OCI-LY3 (cell line): Measurements from ENCODE around the gene TESK2.
A peak's percentile ranks its signal among the peaks of the same experiment; 100 is the strongest.

Experiments used
- H2AFZ ChIP-seq: fragments of 200-600, 300-600 bp; shearing (Covaris generic); 2 replicates; pipeline ENCODE4 v1.6.0; 2014; ENCODE audit warnings: antibody characterized with exemption, low read depth, low read length
- H3K27ac ChIP-seq: fragments of 200-600, 300-600 bp; sonication (generic); 2 replicates; pipeline ENCODE4 v1.5.1; 2014; ENCODE audit warnings: mild to moderate bottlenecking, low read length, moderate library complexity, mixed read lengths
- H3K27me3 ChIP-seq: fragments of 200-600, 300-600 bp; sonication (generic); 2 replicates; pipeline ENCODE4 v1.6.1; 2014; ENCODE audit warnings: low read depth, low read length, mixed read lengths
- H3K36me3 ChIP-seq: fragments of 200-600, 300-600 bp; sonication (generic); replicated peaks from 2 replicates; pipeline ENCODE3; 2014; ENCODE audit warnings: low read depth, low read length, mixed read lengths
- H3K4me1 ChIP-seq: fragments of 300-600, 200-600 bp; sonication (generic); 2 replicates; pipeline ENCODE4 v1.6.1; 2014; ENCODE audit warnings: low read length, mixed read lengths
- H3K4me2 ChIP-seq: fragments of 200-600, 300-600 bp; sonication (generic); 2 replicates; pipeline ENCODE4 v1.6.1; 2014; ENCODE audit warnings: low read length, mixed read lengths
- H3K4me3 ChIP-seq: fragments of 300-600, 200-600 bp; sonication (generic); 2 replicates; pipeline ENCODE4 v1.5.1; 2014; ENCODE audit warnings: antibody characterized with exemption, mild to moderate bottlenecking, low read length, moderate library complexity
- H3K79me2 ChIP-seq: fragments of 300-600, 200-600 bp; shearing (Covaris generic); 2 replicates; pipeline ENCODE4 v1.6.1; 2014; ENCODE audit warnings: mild to moderate bottlenecking, low read length, mixed read lengths
- H3K9ac ChIP-seq: fragments of 300-600, 200-600 bp; shearing (Covaris generic); 2 replicates; pipeline ENCODE4 v1.6.0; 2014; ENCODE audit warnings: mild to moderate bottlenecking, low read length, moderate library complexity
- H3K9me3 ChIP-seq: fragments of 200-600, 300-600 bp; shearing (Covaris generic); 2 replicates; pipeline ENCODE4 v1.6.1; 2014; ENCODE audit warnings: low read length, mixed read lengths; ENCODE audit not compliant: insufficient read depth
- H4K20me1 ChIP-seq: fragments of 200-600, 300-600 bp; sonication (generic); 2 replicates; pipeline ENCODE4 v1.6.1; 2016; ENCODE audit warnings: low read length, mixed read lengths; ENCODE audit not compliant: insufficient read depth
- CTCF ChIP-seq: fragments of 200-600, 300-600 bp; sonication (generic); IDR thresholded peaks from 2 replicates; pipeline ENCODE4 v1.5.1; 2014; ENCODE audit warnings: antibody characterized with exemption, low read length, low read depth
- EZH2phosphoT487 ChIP-seq: fragments of 200-600 bp; shearing (Covaris generic); IDR thresholded peaks from 2 replicates; pipeline ENCODE4 v1.6.1; 2018; ENCODE audit warnings: antibody characterized with exemption, mixed run types, low read depth

Gene TESK2

GRCh38 chr1:45442272-45442671 lies 48.7 kb downstream of the TESK2 start:
- Histone ChIP-seq H3K4me2 (no peak overlapping the region), H3K9me3 (no peaks in the 10 kb centered on the region), H3K9ac (no peak overlapping the region), H4K20me1 (no peaks in the 10 kb centered on the region), H2AFZ (no peak overlapping the region), H3K27ac (no peak overlapping the region), H3K4me3 (no peak overlapping the region), H3K79me2 (no peaks in the 10 kb centered on the region), H3K4me1 (no peaks in the 10 kb centered on the region), H3K36me3 (no peaks in the 10 kb centered on the region), H3K27me3 (no peaks in the 10 kb centered on the region)
- TF ChIP-seq EZH2phosphoT487: no peak

DNA sequence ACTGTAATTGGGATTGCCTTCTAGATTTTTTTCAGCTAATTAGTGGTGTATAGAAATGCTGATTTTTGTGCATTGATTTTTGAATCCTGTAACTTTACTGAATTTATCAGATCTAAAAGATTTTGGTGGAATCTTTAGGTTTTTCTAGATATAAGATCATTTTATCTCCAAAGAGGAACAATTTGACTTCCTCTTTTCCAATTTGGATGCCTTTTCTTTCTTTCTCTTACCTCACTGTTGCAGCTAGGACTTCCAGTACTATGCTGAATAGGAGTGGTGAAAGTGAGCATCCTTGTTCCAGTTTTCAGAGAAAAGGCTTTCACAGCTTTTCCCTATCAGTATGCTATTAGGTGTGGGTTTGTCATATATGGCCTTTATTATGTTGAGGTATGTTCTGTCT lies 53.6 kb downstream of the TESK2 start:
- Histone ChIP-seq H3K4me3 (no peak overlapping the region), H3K36me3 (no peaks in the 10 kb centered on the region), H2AFZ (no peak overlapping the region), H4K20me1 (no peaks in the 10 kb centered on the region), H3K9me3 (no peaks in the 10 kb centered on the region), H3K4me1 (no peaks in the 10 kb centered on the region), H3K9ac (no peak overlapping the region), H3K79me2 (no peaks in the 10 kb centered on the region), H3K4me2 (no peak overlapping the region), H3K27me3 (no peaks in the 10 kb centered on the region), H3K27ac (no peak overlapping the region)
- TF ChIP-seq EZH2phosphoT487 (no peak), CTCF (no peak)

DNA sequence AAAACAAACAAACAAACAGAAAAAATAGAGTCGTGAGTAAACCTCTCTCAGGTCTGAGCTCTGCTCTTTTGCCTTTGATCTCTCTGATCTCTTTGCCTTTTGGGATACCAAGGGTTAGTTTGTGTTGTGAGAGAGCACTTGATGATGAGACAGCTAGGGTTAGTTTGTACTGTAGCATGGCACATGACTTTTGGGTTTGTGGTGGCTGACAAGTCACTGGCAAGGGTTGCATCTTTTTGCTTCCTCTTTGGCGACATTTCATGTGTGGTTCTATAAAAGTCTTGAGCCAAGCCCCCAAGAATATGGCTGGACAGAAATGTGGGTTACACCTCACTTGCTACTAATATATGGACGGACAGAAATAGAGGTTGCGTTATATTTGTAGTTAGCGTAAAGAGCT lies 60.5 kb downstream of the TESK2 start:
- H3K27ac ChIP-seq: no peak overlapping the region
- H3K4me2 ChIP-seq: no peak overlapping the region

DNA sequence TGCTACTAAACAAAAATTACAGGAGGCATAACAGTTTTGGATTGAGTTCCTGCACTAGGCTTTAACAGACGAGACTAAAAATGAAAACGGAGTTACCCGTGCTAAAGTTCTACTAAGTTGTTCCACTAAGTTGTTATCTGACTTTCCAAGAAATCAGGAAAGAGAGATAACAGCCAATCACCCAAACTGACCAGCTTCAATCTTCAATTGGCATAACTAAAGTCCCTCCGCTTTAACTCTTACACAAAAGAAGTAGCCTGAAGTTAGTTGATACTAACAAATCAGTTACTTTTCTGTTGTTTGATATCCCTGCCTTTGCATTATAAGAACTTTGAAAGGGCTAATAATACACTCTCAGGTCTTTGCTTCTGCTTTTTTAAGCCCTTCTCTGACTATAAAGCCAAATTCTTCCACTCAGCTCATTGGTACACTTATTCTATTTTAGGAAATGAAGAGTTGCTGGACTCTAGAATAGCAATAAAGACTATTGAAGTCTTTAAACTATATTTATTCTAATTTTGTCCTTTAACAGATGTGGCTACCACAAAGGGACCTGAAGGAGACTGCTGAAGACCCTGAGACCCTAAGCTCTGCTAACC lies 61.3 kb downstream of the TESK2 start:
- H3K4me3 ChIP-seq: no peak overlapping the region
- peaks cover 10% of the 10 kb centered on the region for H3K4me1 ChIP-seq
- H4K20me1 ChIP-seq: no peaks in the 10 kb centered on the region
- TF ChIP-seq CTCF (no peak), EZH2phosphoT487 (no peak)
- no peak overlapping the region for H2AFZ ChIP-seq
- H3K4me2 ChIP-seq: peak overlapping the region; percentile 17; the same call in 1 of the 2 replicates
- H3K27ac ChIP-seq: no peak overlapping the region
- H3K36me3 ChIP-seq: no peaks in the 10 kb centered on the region
- no peaks in the 10 kb centered on the region for H3K27me3 ChIP-seq
- no peaks in the 10 kb centered on the region for H3K9me3 ChIP-seq
- no peaks in the 10 kb centered on the region for H3K79me2 ChIP-seq
- H3K9ac ChIP-seq: no peak overlapping the region

More for the DNA sequence above, 60.5 kb downstream of the TESK2 start:
- H3K36me3 ChIP-seq: no peaks in the 10 kb centered on the region
- H2AFZ ChIP-seq: no peak overlapping the region
- H3K9me3 ChIP-seq: no peaks in the 10 kb centered on the region
- H3K79me2 ChIP-seq: no peaks in the 10 kb centered on the region
- H3K4me3 ChIP-seq: no peak overlapping the region
- H4K20me1 ChIP-seq: no peaks in the 10 kb centered on the region
- peaks cover 10% of the 10 kb centered on the region for H3K4me1 ChIP-seq
- TF ChIP-seq EZH2phosphoT487: no peak
- TF ChIP-seq CTCF: no peak
- no peak overlapping the region for H3K9ac ChIP-seq
- no peaks in the 10 kb centered on the region for H3K27me3 ChIP-seq
